Endodermal cell (in vitro differentiated cells): ENCODE results near the gene CCDC60. TPM values are rescaled to one million over a fixed set of nuclear protein-coding genes. Genes with fewer than 3 reads are reported as not detected.

Source experiments
- DNase-seq: peaks from one replicate; pipeline ENCODE4 v3.0.0-alpha.2; 2017
- H3K27ac ChIP-seq: 2 replicates; pipeline ENCODE4 v1.5.1; 2013; ENCODE audit warnings: mild to moderate bottlenecking, low read depth, low read length, moderate library complexity
- H3K27me3 ChIP-seq: 2 replicates; pipeline ENCODE4 v1.6.1; 2013; ENCODE audit warnings: mild to moderate bottlenecking, low read length, moderate library complexity; ENCODE audit not compliant: insufficient read depth, control insufficient read depth, poor library complexity, severe bottlenecking
- H3K36me3 ChIP-seq: 2 replicates; pipeline ENCODE4 v1.7.0; 2013; ENCODE audit warnings: mild to moderate bottlenecking, low read length, moderate library complexity; ENCODE audit not compliant: control insufficient read depth, insufficient read depth
- H3K4me1 ChIP-seq: one replicate; pipeline ENCODE4 v1.7.0; 2013; ENCODE audit warnings: low read length; ENCODE audit not compliant: control insufficient read depth, insufficient read depth
- H3K4me3 ChIP-seq: 2 replicates; pipeline ENCODE4 v1.5.1; 2013; ENCODE audit warnings: mild to moderate bottlenecking, low read length, moderate library complexity
- H3K9ac ChIP-seq: 2 replicates; pipeline ENCODE4 v1.6.1; 2013; ENCODE audit warnings: mild to moderate bottlenecking, low read length, moderate library complexity; ENCODE audit not compliant: poor library complexity, severe bottlenecking; ENCODE audit errors: extremely low read depth
- H3K9me3 ChIP-seq: 2 replicates; pipeline ENCODE4 v1.6.1; 2013; ENCODE audit warnings: mild to moderate bottlenecking, low read length, moderate library complexity; ENCODE audit not compliant: control insufficient read depth
- H3K27ac Mint-ChIP-seq: 2 replicates; pipeline ENCODE4 v1.8.0; 2020; ENCODE audit warnings: mixed read lengths
- H3K27me3 Mint-ChIP-seq: 2 replicates; pipeline ENCODE4 v1.8.0; 2021; ENCODE audit warnings: mild to moderate bottlenecking, mixed read lengths; ENCODE audit not compliant: insufficient read depth
- H3K36me3 Mint-ChIP-seq: 2 replicates; pipeline ENCODE4 v1.8.0; 2020; ENCODE audit warnings: low read depth, mixed read lengths
- H3K4me1 Mint-ChIP-seq: 2 replicates; pipeline ENCODE4 v1.8.0; 2020; ENCODE audit warnings: mixed read lengths
- H3K4me3 Mint-ChIP-seq: 2 replicates; pipeline ENCODE4 v1.8.0; 2020; ENCODE audit warnings: mild to moderate bottlenecking, moderate library complexity, mixed read lengths
- H3K9me3 Mint-ChIP-seq: 2 replicates; pipeline ENCODE4 v1.8.0; 2020; ENCODE audit warnings: mild to moderate bottlenecking, mixed read lengths
- CTCF ChIP-seq: fragments of 200-600 bp; sonication (generic); conservative IDR thresholded peaks from 2 replicates; pipeline ENCODE4 v1.5.0; 2021; ENCODE audit warnings: antibody characterized with exemption, mild to moderate bottlenecking
- WGBS, 2 experiments: methylation state at CpG; one replicate each; pipeline versions ENCODE4 v1.1.5 to v1.1.7; 2013; ENCODE audit warnings: missing lambda C conversion rate in 2 of 2, mixed read lengths in 1 of 2; ENCODE audit not compliant: insufficient coverage in 1 of 2, insufficient read length in 1 of 2; 5-methylcytosine and 5-hydroxymethylcytosine counted together
- total RNA-seq, 2 donors: library from RNA; stranded (reverse); fragmentation: NEBNext Ultra II Directional in 1 of 2; extraction: Animal tissue kit (Norgen Biotek cat#: 25700) in 1 of 2; gene quantifications; 2 replicates in 1 of 2; 3 replicates in 1 of 2; pipeline ENCODE4 v1.2.1, GENCODE V29; 2021

CCDC60 gene
- total RNA-seq, 2 donors from 2014 or later, result 0.73 to 1.2 TPM

DNA sequence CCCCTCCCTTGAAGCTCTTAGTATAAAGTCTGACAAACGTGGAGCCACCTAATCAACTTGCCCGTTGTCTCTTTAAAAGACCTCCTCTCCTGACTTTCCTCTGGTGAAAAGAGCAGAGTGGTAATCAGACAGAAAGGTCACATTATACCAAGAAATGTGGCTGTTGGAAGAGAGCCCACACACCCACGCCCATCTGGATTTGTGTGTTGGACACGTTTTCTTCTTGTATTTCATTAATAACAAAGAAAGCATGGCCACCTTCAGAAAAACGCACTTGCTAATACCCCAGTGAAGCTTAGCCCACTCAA is 41.3 kb downstream of the CCDC60 start:
- H3K27ac ChIP-seq, result no peak overlapping the region

DNA sequence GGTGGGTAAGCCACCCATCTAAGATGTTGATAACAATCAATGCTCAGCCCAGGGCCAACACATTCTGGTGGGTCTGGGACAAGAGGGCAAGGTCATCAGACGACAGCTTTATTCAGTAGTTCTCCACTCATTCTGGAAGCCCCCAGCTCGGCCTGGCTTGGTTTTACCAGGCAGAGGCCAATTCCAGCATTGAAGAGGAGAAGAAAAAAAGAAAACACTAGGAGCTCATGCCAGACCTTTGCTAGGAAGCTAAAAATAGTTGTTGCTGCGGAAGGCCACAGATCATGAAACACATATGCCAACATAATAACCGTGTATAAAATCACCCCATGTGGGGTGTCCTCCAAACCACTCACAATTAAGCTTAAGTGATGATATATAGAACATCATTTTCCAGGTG is 44.4 kb downstream of the CCDC60 start:
- Histone ChIP-seq H3K27me3 (no peaks in the 10 kb centered on the region), H3K27ac (no peak overlapping the region), H3K4me1 (peaks cover 8% of the 10 kb centered on the region), H3K36me3 (no peaks in the 10 kb centered on the region), H3K9me3 (peaks cover 8% of the 10 kb centered on the region), H3K4me3 (no peak overlapping the region), H3K9ac (no peak overlapping the region)
- Mint-ChIP-seq H3K27ac (no peak overlapping the region), H3K4me1 (peaks cover 15% of the 10 kb centered on the region), H3K36me3 (no peaks in the 10 kb centered on the region), H3K27me3 (no peaks in the 10 kb centered on the region), H3K9me3 (peaks cover 2% of the 10 kb centered on the region), H3K4me3 (no peak overlapping the region)
- DNase-seq, result no peak
- no peak for TF ChIP-seq CTCF
- 91 to 100% methylated on average over 1 to 4 of the region's 4 CpGs for WGBS, 2 experiments

More for the DNA sequence above, 41.3 kb downstream of the CCDC60 start:
- Histone ChIP-seq H3K27me3 (no peaks in the 10 kb centered on the region), H3K4me3 (no peak overlapping the region), H3K9me3 (peaks cover 8% of the 10 kb centered on the region), H3K36me3 (no peaks in the 10 kb centered on the region), H3K4me1 (no peaks in the 10 kb centered on the region), H3K9ac (no peak overlapping the region)
- no peaks in the 10 kb centered on the region for H3K27me3 Mint-ChIP-seq
- no peak overlapping the region for H3K4me3 Mint-ChIP-seq
- no peak for TF ChIP-seq CTCF
- 84 to 88% methylated on average over 5 of the region's 5 CpGs for WGBS, 2 experiments
- H3K9me3 Mint-ChIP-seq, result peaks cover 2% of the 10 kb centered on the region
- H3K4me1 Mint-ChIP-seq, result peaks cover 10% of the 10 kb centered on the region
- H3K36me3 Mint-ChIP-seq, result no peaks in the 10 kb centered on the region
- DNase-seq, result no peak
- no peak overlapping the region for H3K27ac Mint-ChIP-seq

- no peak overlapping the region for H3K9ac ChIP-seq
- no peak overlapping the region for H3K27ac Mint-ChIP-seq
- H3K27me3 Mint-ChIP-seq, result no peaks in the 10 kb centered on the region
- WGBS, 2 experiments, result 67 to 75% methylated on average over 1 to 5 of the region's 5 CpGs
- no peaks in the 10 kb centered on the region for H3K27me3 ChIP-seq
- TF ChIP-seq CTCF, result no peak
- no peak for DNase-seq
- peaks cover 8% of the 10 kb centered on the region for H3K9me3 ChIP-seq
- no peak overlapping the region for H3K4me3 ChIP-seq
- no peaks in the 10 kb centered on the region for H3K36me3 ChIP-seq
- H3K36me3 Mint-ChIP-seq, result no peaks in the 10 kb centered on the region
- peaks cover 13% of the 10 kb centered on the region for H3K4me1 Mint-ChIP-seq
- H3K27ac ChIP-seq, result no peak overlapping the region
- H3K9me3 Mint-ChIP-seq, result peaks cover 7% of the 10 kb centered on the region
- H3K4me3 Mint-ChIP-seq, result no peak overlapping the region
- H3K4me1 ChIP-seq, result peaks cover 8% of the 10 kb centered on the region
These were observed 47.1 kb downstream of the CCDC60 start for GRCh38 chr12:119381471-119382235.
